Skeletal muscle cell (primary cell): ENCODE results near the gene PARP1.
"Not testable (repeated sequence)": the region's sequence is repeated elsewhere in the genome, so short reads cannot be mapped to it uniquely, and the experiment has no call there.

Experiments
- DNase-seq: peaks from one replicate; pipeline ENCODE4 v3.0.0-alpha.2; 2010; ENCODE audit warnings: low read depth
- H3K4me3 ChIP-seq: 2 replicates; pipeline ENCODE4 v1.5.1; 2011; ENCODE audit warnings: low read depth, mild to moderate bottlenecking, control low read depth, low read length, moderate library complexity

PARP1 gene

DNA sequence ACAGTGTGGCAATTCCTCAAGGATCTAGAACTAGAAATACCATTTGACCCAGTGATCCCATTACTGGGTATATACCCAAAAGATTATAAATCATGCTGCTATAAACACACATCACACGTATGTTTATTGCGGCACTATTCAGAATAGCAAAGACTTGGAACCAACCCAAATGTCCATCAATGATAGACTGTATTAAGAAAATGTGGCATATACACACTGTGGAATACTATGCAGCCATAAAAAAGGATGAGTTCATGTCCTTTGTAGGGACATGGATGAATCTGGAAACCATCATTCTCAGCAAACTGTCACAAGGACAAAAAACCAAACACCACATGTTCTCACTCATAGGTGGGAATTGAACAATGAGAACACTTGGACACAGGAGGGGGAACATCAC, 24.0 kb upstream of the PARP1 start:
- H3K4me3 ChIP-seq, DNase-seq: not testable (repeated sequence)

DNA sequence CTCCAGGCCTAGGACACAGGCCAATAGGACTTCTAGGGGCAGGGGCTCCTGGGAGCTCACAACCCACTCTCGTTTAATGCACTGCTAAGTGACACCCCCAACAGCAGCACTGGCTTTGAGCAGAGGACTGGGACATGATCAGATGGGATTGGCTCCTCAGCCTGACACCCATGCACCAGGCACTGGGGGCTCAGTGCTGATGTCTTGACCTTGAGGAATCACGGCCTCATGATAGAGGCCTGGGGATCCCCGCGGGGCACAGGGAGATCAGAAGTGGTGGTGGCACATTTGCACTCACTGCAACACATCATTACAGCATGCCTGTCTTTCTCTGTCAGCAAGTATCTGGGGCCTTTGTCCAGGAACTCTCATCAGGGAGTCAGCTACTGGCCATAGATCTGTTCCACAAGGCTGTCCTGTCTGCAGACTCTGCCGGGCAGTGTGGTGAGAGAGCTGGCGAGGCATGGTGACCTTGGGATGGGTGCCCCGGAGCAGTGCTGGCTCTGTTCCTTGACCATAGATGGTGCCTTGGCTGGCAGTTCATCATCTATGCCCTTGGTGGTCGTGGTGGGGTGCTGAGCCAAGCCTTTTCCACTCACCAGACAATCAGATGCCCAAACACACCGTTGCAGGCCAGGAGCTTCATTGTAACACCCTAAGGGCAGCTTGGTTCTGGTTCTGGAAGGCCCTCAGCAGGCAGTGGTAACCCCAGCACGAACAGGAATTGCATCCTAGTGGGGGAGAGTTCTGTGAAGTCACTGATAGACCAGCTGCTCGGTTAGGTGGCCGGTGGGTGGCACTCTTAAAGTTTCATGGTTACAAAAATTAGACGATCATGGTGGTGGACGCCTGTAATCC, 22.2 kb upstream of the PARP1 start:
- no peak overlapping the region for H3K4me3 ChIP-seq
- no peak for DNase-seq

DNA sequence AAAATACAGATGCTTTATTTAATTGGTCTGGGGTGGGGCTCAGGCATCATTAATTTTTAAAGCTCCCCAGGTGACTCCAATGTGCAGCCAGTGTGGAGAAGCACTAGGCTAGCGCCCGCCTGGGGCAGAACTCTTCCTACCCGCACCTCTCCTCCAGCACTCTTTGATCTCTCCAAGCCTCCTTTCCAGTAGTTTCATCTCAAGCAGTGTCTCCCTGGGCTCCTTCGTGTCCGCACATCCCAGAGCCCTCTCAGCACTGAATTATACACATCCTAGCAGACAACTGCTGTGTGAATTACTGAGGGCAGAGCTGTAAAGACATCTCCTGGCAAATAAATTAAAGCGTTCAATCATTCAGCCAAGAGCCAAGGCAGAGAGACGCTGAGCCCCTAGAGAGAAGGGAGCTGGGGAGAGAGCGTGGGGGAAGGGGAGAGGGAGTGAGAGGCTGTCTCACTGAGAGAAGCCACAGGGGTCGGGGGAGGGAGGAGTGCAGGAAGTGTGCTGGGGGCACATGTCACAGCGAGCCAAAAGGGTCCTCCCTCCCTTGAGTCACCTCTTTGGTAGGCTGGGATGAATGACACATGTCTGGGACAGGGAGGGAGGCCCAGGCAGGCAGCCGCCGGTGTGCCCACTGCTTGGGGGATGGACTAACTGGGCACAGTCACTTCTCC, 21.0 kb upstream of the PARP1 start:
- no peak overlapping the region for H3K4me3 ChIP-seq
- no peak for DNase-seq

GRCh38 chr1:226428348-226428747, 20.5 kb upstream of the PARP1 start:
- no peak overlapping the region for H3K4me3 ChIP-seq
- no peak for DNase-seq

GRCh38 chr1:226427131-226427530, 19.2 kb upstream of the PARP1 start:
- no peak overlapping the region for H3K4me3 ChIP-seq
- DNase-seq, result no peak

GRCh38 chr1:226426395-226426794, 18.5 kb upstream of the PARP1 start:
- not testable (repeated sequence) for H3K4me3 ChIP-seq, DNase-seq

GRCh38 chr1:226425431-226426031, 17.6 kb upstream of the PARP1 start:
- DNase-seq, result no peak
- peak overlapping the region; percentile 1 for H3K4me3 ChIP-seq

DNA sequence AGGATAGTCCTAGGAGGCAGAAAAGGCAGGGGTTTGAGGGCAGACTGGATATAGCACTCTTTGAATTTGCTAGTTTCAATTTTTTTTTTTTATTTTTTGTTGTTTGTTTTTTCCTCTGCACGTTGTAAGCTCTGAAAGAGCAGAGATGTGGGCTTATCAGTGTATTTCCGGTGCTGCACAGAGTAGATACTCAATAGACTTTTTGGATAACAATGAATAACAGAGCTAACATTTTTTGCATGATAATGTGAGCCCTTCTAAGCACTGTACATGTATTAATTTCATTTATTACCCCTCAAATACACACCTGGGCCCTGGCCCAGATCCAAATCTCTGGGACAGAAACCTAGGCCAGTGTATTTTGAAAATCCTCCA, 17.1 kb upstream of the PARP1 start:
- no peak for DNase-seq
- H3K4me3 ChIP-seq, result no peak overlapping the region

GRCh38 chr1:226424221-226425003, 16.5 kb upstream of the PARP1 start:
- H3K4me3 ChIP-seq, result no peak overlapping the region
- no peak for DNase-seq

DNA sequence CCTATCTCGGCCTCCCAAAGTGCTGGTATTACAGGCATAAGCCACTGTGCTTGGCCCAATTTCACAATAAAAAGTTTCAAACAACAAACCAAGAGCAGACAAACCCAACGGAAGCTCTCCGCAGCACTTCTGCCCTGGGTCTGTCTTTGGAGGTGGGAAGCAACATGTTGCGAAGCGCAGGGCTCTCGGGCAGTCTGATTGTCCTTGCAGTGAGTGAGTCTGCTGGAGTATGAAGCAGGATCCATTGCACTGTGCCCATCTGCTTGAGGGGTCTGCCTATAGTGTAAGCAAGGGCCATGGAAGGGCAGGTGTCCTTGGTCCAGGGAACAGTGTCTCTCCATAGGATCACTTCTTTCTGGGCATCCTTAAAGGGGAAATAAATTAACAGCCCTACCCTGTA, 14.6 kb upstream of the PARP1 start:
- no peak for DNase-seq
- no peak overlapping the region for H3K4me3 ChIP-seq

- no peak overlapping the region for H3K4me3 ChIP-seq
- no peak for DNase-seq
Measured at GRCh38 chr1:226420897-226421296, 13.0 kb upstream of the PARP1 start.

DNA sequence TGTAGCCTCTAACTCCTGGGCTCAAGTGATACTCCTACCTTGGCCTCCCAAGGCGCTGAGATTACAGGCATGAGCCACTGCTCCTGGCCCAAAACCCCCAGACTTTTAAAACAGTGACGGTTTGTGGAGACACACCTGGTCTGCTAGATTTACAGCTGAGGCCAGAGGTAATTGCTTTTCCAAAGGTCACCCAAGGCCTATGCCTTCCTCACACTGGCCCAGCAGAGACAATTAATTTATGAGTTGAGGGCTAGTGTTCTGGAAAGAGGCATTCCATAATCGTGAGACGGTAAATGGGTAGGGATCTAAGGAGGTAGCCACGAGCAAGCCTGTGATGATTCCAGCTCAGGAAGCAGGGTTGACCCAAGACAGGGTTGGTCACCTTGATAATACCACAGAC, 12.4 kb upstream of the PARP1 start:
- no peak for DNase-seq
- H3K4me3 ChIP-seq, result no peak overlapping the region

DNA sequence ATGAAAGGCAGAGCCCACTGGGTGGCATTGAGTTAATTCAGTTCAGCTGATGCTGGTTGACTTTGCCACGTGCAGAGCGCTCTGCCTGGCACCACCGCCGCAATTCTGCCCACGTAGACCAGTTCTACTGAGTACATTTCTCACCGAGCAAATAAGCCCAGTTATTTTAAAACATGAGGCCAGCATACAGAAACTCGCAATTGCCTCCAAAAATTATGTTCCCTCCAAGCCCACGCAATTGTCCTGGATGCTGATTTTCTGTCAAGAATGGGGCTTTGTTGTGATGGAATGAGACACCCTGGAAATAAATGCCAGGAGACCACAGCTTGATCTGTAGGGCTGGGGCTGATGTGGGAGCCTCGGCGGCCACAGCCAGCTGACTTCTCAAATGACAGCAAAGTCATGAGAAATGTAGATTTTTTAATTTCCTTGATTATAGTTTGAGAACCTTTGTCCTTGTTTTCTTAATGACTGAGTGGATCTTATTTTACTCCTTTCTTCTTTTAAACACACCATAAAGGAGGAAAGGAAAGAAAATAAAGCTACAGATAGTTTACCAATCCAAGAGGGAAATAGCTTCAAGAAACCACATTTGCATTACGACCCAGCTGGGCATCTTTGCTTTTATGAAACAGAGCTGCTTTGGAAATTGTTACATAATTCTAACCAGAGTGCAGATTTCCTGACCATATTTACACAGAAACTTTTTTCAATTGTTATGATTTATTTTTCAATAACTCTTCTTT, 11.6 kb upstream of the PARP1 start:
- H3K4me3 ChIP-seq, result no peak overlapping the region
- no peak for DNase-seq

- no peak for DNase-seq
Measured at GRCh38 chr1:226417830-226418546, 10.1 kb upstream of the PARP1 start.

DNA sequence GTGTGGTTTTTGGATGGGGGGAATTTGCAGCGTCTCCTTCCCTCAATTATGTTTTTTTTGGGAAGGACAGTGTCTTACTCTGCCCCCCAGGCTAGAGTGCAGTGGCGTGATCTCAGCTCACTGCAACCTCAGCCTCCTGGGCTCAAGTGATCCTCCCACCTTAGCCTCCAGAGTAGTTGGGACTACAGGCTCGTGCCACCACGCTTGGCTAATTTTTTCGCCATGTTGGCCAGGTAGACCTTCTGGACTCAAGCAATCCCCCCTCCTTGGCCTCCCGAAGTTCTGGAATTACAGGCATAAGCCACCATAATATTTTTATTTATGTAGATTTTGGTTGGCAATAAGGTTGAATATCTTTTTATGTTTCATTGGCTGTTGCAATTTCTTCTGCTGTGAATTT, 9.5 kb upstream of the PARP1 start:
- no peak overlapping the region for H3K4me3 ChIP-seq
- DNase-seq, result no peak

More at GRCh38 chr1:226417830-226418546, 10.1 kb upstream of the PARP1 start:
- H3K4me3 ChIP-seq, result no peak overlapping the region

- DNase-seq, result no peak
- no peak overlapping the region for H3K4me3 ChIP-seq
Measured at GRCh38 chr1:226414098-226414698, 6.3 kb upstream of the PARP1 start.

- H3K4me3 ChIP-seq, result no peak overlapping the region
- no peak for DNase-seq
Measured at GRCh38 chr1:226411619-226412018, 3.7 kb upstream of the PARP1 start.

DNA sequence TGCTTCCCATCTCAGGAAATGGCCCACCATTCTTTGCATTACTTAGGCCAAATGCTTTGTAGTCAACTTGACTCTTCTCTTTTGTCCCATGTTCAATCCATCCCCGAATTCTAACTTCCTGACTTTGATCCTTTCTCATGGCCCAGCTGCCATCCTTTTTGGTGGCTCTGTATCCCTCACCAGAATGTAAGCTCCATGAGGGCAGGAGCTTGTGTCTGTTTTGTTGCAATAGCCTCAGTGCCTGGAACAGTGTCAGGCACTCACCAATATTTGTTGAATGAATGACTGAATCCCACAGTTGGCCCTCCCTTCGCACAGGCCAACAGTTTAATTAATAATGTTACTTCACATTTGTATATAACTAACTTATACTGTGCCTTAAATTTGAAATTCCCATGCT, 3.1 kb upstream of the PARP1 start:
- no peak for DNase-seq

More for the DNA sequence above, 3.1 kb upstream of the PARP1 start:
- H3K4me3 ChIP-seq, result no peak overlapping the region
